ENCODE results near the gene B4GALT2.

The B4GALT2 gene

GRCh38 chr1:43937179-43937865 is 41.7 kb upstream of the B4GALT2 start:
- ATAC-seq (replicated peaks) = no peak
- Mint-ChIP-seq H3K9me3 (no peaks in the 10 kb centered on the region), H3K27ac (no peak overlapping the region), H3K4me3 (peak overlapping the region in 1 of 2 donors; percentile 57), H3K36me3 (ENCODE audit: insufficient read depth) (peaks cover 9% of the 10 kb centered on the region), H3K27me3 (peaks cover 6 to 42% of the 10 kb centered on the region in 2 donors), H3K4me1 (ENCODE audit: low read depth in 2 of 2) (peaks cover 0 to 8% of the 10 kb centered on the region in 2 donors)
- no peak for DNase-seq

GRCh38 chr1:43938383-43938782 is 40.6 kb upstream of the B4GALT2 start:
- ATAC-seq (replicated peaks) (no peak), DNase-seq (no peak)
- Mint-ChIP-seq H3K36me3 (ENCODE audit: insufficient read depth) (peaks cover 5% of the 10 kb centered on the region), H3K9me3 (no peaks in the 10 kb centered on the region), H3K27me3 (peaks cover 6 to 31% of the 10 kb centered on the region in 2 donors), H3K4me1 (ENCODE audit: low read depth in 2 of 2) (peaks cover 8% of the 10 kb centered on the region in 2 donors), H3K4me3 (no peak overlapping the region), H3K27ac (no peak overlapping the region)

GRCh38 chr1:43938892-43939587 is 40.0 kb upstream of the B4GALT2 start:
- H3K4me3 Mint-ChIP-seq = no peak overlapping the region
- ATAC-seq (replicated peaks) (no peak), DNase-seq (no peak)
- peaks cover 6 to 25% of the 10 kb centered on the region in 2 donors for H3K27me3 Mint-ChIP-seq
- no peaks in the 10 kb centered on the region for H3K9me3 Mint-ChIP-seq
- peak overlapping the region in 1 of 2 donors; percentile 51 for H3K27ac Mint-ChIP-seq
- peaks cover 5% of the 10 kb centered on the region for H3K36me3 Mint-ChIP-seq (ENCODE audit: insufficient read depth)
- H3K4me1 Mint-ChIP-seq (ENCODE audit: low read depth in 2 of 2) = peaks cover 5 to 8% of the 10 kb centered on the region in 2 donors

GRCh38 chr1:43942411-43942810 is 36.6 kb upstream of the B4GALT2 start:
- Mint-ChIP-seq H3K4me1 (ENCODE audit: low read depth in 2 of 2) (peaks cover 14 to 32% of the 10 kb centered on the region in 2 donors), H3K36me3 (ENCODE audit: insufficient read depth) (peaks cover 5% of the 10 kb centered on the region), H3K9me3 (no peaks in the 10 kb centered on the region), H3K27me3 (no peaks in the 10 kb centered on the region), H3K27ac (peak overlapping the region in 1 of 2 donors; percentile 36), H3K4me3 (no peak overlapping the region)
- DNase-seq = no peak
- no peak for ATAC-seq (replicated peaks)

GRCh38 chr1:43944860-43945259 is 34.1 kb upstream of the B4GALT2 start:
- peaks cover 29 to 51% of the 10 kb centered on the region in 2 donors for H3K4me1 Mint-ChIP-seq (ENCODE audit: low read depth in 2 of 2)
- H3K27me3 Mint-ChIP-seq = no peaks in the 10 kb centered on the region
- no peaks in the 10 kb centered on the region for H3K9me3 Mint-ChIP-seq
- peak overlapping the region in 1 of 2 donors; percentile 57 for H3K27ac Mint-ChIP-seq
- DNase-seq (no peak), ATAC-seq (replicated peaks) (no peak)
- H3K4me3 Mint-ChIP-seq = peak overlapping the region in 1 of 2 donors; percentile 5
- no peaks in the 10 kb centered on the region for H3K36me3 Mint-ChIP-seq (ENCODE audit: insufficient read depth)

GRCh38 chr1:43945674-43946235 is 33.3 kb upstream of the B4GALT2 start:
- DNase-seq (no peak), ATAC-seq (replicated peaks) (no peak)
- no peaks in the 10 kb centered on the region for H3K9me3 Mint-ChIP-seq
- H3K4me3 Mint-ChIP-seq = peak overlapping the region; percentile 94 to 96
- peak overlapping the region; percentile 94 to 98 for H3K27ac Mint-ChIP-seq
- no peaks in the 10 kb centered on the region for H3K36me3 Mint-ChIP-seq (ENCODE audit: insufficient read depth)
- peaks cover 31 to 58% of the 10 kb centered on the region in 2 donors for H3K4me1 Mint-ChIP-seq (ENCODE audit: low read depth in 2 of 2)
- no peaks in the 10 kb centered on the region for H3K27me3 Mint-ChIP-seq

GRCh38 chr1:43946236-43947060 is 32.6 kb upstream of the B4GALT2 start, which contains the start of gene IPO13:
IPO13 (plus strand) TSS chr1:43946950; CDS start chr1:43947601, 651 bp downstream.
- peaks cover 3% of the 10 kb centered on the region for H3K36me3 Mint-ChIP-seq (ENCODE audit: insufficient read depth)
- peak within 1 kb of the TSS; percentile 94 to 98 for H3K27ac Mint-ChIP-seq
- DNase-seq (peak; percentile 94 to 98 (median 96)), ATAC-seq (replicated peaks) (peak; percentile 96)
- H3K9me3 Mint-ChIP-seq = no peaks in the 10 kb centered on the region
- H3K4me3 Mint-ChIP-seq = peak within 1 kb of the TSS; percentile 94 to 96
- no peaks in the 10 kb centered on the region for H3K27me3 Mint-ChIP-seq
- H3K4me1 Mint-ChIP-seq (ENCODE audit: low read depth in 2 of 2) = peaks cover 34 to 65% of the 10 kb centered on the region in 2 donors

GRCh38 chr1:43947061-43947873 is 31.7 kb upstream of the B4GALT2 start:
- Mint-ChIP-seq H3K4me3 (peak overlapping the region; percentile 94 to 96), H3K36me3 (ENCODE audit: insufficient read depth) (peaks cover 3% of the 10 kb centered on the region), H3K27me3 (no peaks in the 10 kb centered on the region), H3K9me3 (no peaks in the 10 kb centered on the region), H3K4me1 (ENCODE audit: low read depth in 2 of 2) (peaks cover 34 to 66% of the 10 kb centered on the region in 2 donors), H3K27ac (peak overlapping the region; percentile 94 to 98)
- peak in 1 of 3 experiments; percentile 11 for DNase-seq
- ATAC-seq (replicated peaks) = no peak

GRCh38 chr1:43947874-43948437 is 31.1 kb upstream of the B4GALT2 start:
- peaks cover 34 to 60% of the 10 kb centered on the region in 2 donors for H3K4me1 Mint-ChIP-seq (ENCODE audit: low read depth in 2 of 2)
- H3K36me3 Mint-ChIP-seq (ENCODE audit: insufficient read depth) = peaks cover 3% of the 10 kb centered on the region
- no peaks in the 10 kb centered on the region for H3K27me3 Mint-ChIP-seq
- no peak for DNase-seq
- H3K4me3 Mint-ChIP-seq = peak overlapping the region; percentile 94 to 96
- no peaks in the 10 kb centered on the region for H3K9me3 Mint-ChIP-seq
- no peak for ATAC-seq (replicated peaks)
- H3K27ac Mint-ChIP-seq = peak overlapping the region; percentile 94 to 98

GRCh38 chr1:43949678-43950077 is 29.3 kb upstream of the B4GALT2 start:
- Mint-ChIP-seq H3K27ac (no peak overlapping the region), H3K4me3 (no peak overlapping the region), H3K4me1 (ENCODE audit: low read depth in 2 of 2) (peaks cover 32 to 58% of the 10 kb centered on the region in 2 donors), H3K9me3 (no peaks in the 10 kb centered on the region), H3K36me3 (ENCODE audit: insufficient read depth) (peaks cover 3% of the 10 kb centered on the region), H3K27me3 (no peaks in the 10 kb centered on the region)
- ATAC-seq (replicated peaks) = no peak
- no peak for DNase-seq

- no peak overlapping the region for H3K4me3 Mint-ChIP-seq
- H3K36me3 Mint-ChIP-seq (ENCODE audit: insufficient read depth) = peaks cover 3% of the 10 kb centered on the region
- ATAC-seq (replicated peaks) = no peak
- DNase-seq = no peak
- no peaks in the 10 kb centered on the region for H3K27me3 Mint-ChIP-seq
- H3K27ac Mint-ChIP-seq = no peak overlapping the region
- H3K9me3 Mint-ChIP-seq = no peaks in the 10 kb centered on the region
- peaks cover 26 to 49% of the 10 kb centered on the region in 2 donors for H3K4me1 Mint-ChIP-seq (ENCODE audit: low read depth in 2 of 2)
Measured at GRCh38 chr1:43951021-43951985, 27.7 kb upstream of the B4GALT2 start.

All from effector memory CD8-positive, alpha-beta T cell (primary cell).